Effector CD8-positive, alpha-beta T cell (primary cell): ENCODE data around the gene CD302.
"Not testable (repeated sequence)": the region's sequence is repeated elsewhere in the genome, so short reads cannot be mapped to it uniquely, and the experiment has no call there.

ENCODE experiments used
- DNase-seq: peaks from one replicate; lab custom pipeline; 2025; lab: John Stamatoyannopoulos, UW
- total RNA-seq, 4 experiments: gene quantifications; one replicate each; lab custom pipeline; 2026; lab: John Stamatoyannopoulos, UW

The CD302 gene
- total RNA-seq: 0.97 to 1.5 (median 1.3) reads per million in 4 experiments

- DNase-seq: peak; percentile 13
Observed at GRCh38 chr2:159797543-159798375, at the start of gene CD302. Gene CD302 (minus strand): TSS chr2:159798208. CDS start chr2:159798198, 10 bp downstream.

- no peak for DNase-seq
Observed at GRCh38 chr2:159846564-159846963, 48.6 kb upstream of the CD302 start.

GRCh38 chr2:159840616-159841015 is 42.6 kb upstream of the CD302 start:
- DNase-seq: no peak

GRCh38 chr2:159832858-159833257 is 34.9 kb upstream of the CD302 start:
- no peak for DNase-seq

GRCh38 chr2:159832026-159832425 is 34.0 kb upstream of the CD302 start:
- no peak for DNase-seq

GRCh38 chr2:159829376-159829775 is 31.4 kb upstream of the CD302 start:
- DNase-seq: no peak

- DNase-seq: no peak
Observed at GRCh38 chr2:159828738-159829137, 30.7 kb upstream of the CD302 start.

GRCh38 chr2:159822478-159822833 is 24.4 kb upstream of the CD302 start:
- DNase-seq: not testable (repeated sequence)

GRCh38 chr2:159821775-159822477 is 23.9 kb upstream of the CD302 start:
- not testable (repeated sequence) for DNase-seq

GRCh38 chr2:159818940-159819339 is 20.9 kb upstream of the CD302 start:
- DNase-seq: no peak

GRCh38 chr2:159817283-159817682 is 19.3 kb upstream of the CD302 start:
- no peak for DNase-seq

- no peak for DNase-seq
Observed at GRCh38 chr2:159811232-159811631, 13.2 kb upstream of the CD302 start.

- no peak for DNase-seq
Observed at GRCh38 chr2:159808032-159808425, 10.0 kb upstream of the CD302 start.

GRCh38 chr2:159807183-159808031 is 9.4 kb upstream of the CD302 start:
- no peak for DNase-seq

- DNase-seq: no peak
Observed at GRCh38 chr2:159804941-159805340, 6.9 kb upstream of the CD302 start.

GRCh38 chr2:159803235-159803962 is 5.4 kb upstream of the CD302 start:
- DNase-seq: no peak

GRCh38 chr2:159802673-159803072 is 4.7 kb upstream of the CD302 start:
- DNase-seq: no peak

GRCh38 chr2:159799833-159800232 is 1.8 kb upstream of the CD302 start:
- DNase-seq: no peak

GRCh38 chr2:159798376-159798725 is 343 bp upstream of the CD302 start:
- DNase-seq: no peak

- no peak for DNase-seq
Observed at GRCh38 chr2:159797225-159797542, 824 bp downstream of the CD302 start.

- DNase-seq: no peak
Observed at GRCh38 chr2:159795841-159796690, 1.9 kb downstream of the CD302 start.
